ENCODE results near the gene GABRA6. TPM values are rescaled to one million over a fixed set of nuclear protein-coding genes. Genes with fewer than 3 reads are reported as not detected.

The GABRA6 gene
- total and polyA plus RNA-seq, 2 experiments from 2014 or later = not detected

GRCh38 chr5:161745392-161745791, 59.9 kb downstream of the GABRA6 start (continued):
- TF ChIP-seq ZNF462 (CRISPR knock-in tag; IDR thresholded peaks at IDR 0.05) (no peak), EZH2phosphoT487 (IDR thresholded peaks at IDR 0.05; ENCODE audit: unreplicated experiment) (no peak), CTCF (conservative IDR thresholded peaks at IDR 0.05; ENCODE audit: low read depth in 2 of 2) (no peak), REST (IDR thresholded peaks at IDR 0.05; ENCODE audit: unreplicated experiment) (no peak), POLR2AphosphoS5 (IDR thresholded peaks at IDR 0.05; ENCODE audit: low read depth) (no peak), ZNF114 (CRISPR knock-in tag; IDR thresholded peaks at IDR 0.05) (no peak), CREB1 (CRISPR knock-in tag; IDR thresholded peaks at IDR 0.05; ENCODE audit: low read depth) (no peak)

Data from GM23338 (cell line).